Astrocyte of the hippocampus (primary cell): ENCODE measurements around the gene JAG2.

Experiments
- DNase-seq: peaks from one replicate; pipeline ENCODE4 v3.0.0; 2011; ENCODE audit warnings: low read depth, low spot score

The JAG2 gene

GRCh38 chr14:105151084-105151837 is 17.3 kb downstream of the JAG2 start:
- DNase-seq, result no peak

GRCh38 chr14:105150368-105151083 is 18.1 kb downstream of the JAG2 start:
- DNase-seq, result no peak

GRCh38 chr14:105150026-105150367 is 18.6 kb downstream of the JAG2 start:
- no peak for DNase-seq

GRCh38 chr14:105149146-105149781 is 19.3 kb downstream of the JAG2 start:
- DNase-seq, result no peak

GRCh38 chr14:105148604-105149145 is 19.9 kb downstream of the JAG2 start:
- DNase-seq, result no peak

GRCh38 chr14:105147671-105148603 is 20.6 kb downstream of the JAG2 start:
- no peak for DNase-seq

- DNase-seq, result no peak
Measured at GRCh38 chr14:105146976-105147635, 21.5 kb downstream of the JAG2 start.

- no peak for DNase-seq
Measured at GRCh38 chr14:105146181-105146975, 22.2 kb downstream of the JAG2 start.

- DNase-seq, result no peak
Measured at GRCh38 chr14:105145381-105146180, 23.0 kb downstream of the JAG2 start.

GRCh38 chr14:105144666-105145380 is 23.8 kb downstream of the JAG2 start:
- no peak for DNase-seq

GRCh38 chr14:105144026-105144665 is 24.4 kb downstream of the JAG2 start:
- no peak for DNase-seq

GRCh38 chr14:105143451-105144025 is 25.0 kb downstream of the JAG2 start:
- DNase-seq, result no peak

GRCh38 chr14:105142651-105143450 is 25.7 kb downstream of the JAG2 start:
- DNase-seq, result no peak

GRCh38 chr14:105141486-105142281 is 26.9 kb downstream of the JAG2 start:
- DNase-seq, result no peak

GRCh38 chr14:105141026-105141425 is 27.6 kb downstream of the JAG2 start:
- DNase-seq, result no peak

GRCh38 chr14:105140581-105140980 is 28.0 kb downstream of the JAG2 start:
- no peak for DNase-seq
